ENCODE measurements around the gene NR0B1. TPM values are rescaled to one million over a fixed set of nuclear protein-coding genes. Genes with fewer than 3 reads are reported as not detected.

Gene NR0B1
- total RNA-seq, 2 donors from 2014 or later, result 9.6 to 15.2 TPM

GRCh38 chrX:30259927-30260326, 49.3 kb downstream of the NR0B1 start:
- H3K9me3 Mint-ChIP-seq, result peaks cover 34% of the 10 kb centered on the region
- H3K9ac ChIP-seq (ENCODE audit: extremely low read depth, low read length, poor library complexity, severe bottlenecking), result no peak overlapping the region
- no peaks in the 10 kb centered on the region for H3K27me3 ChIP-seq (ENCODE audit: control insufficient read depth, insufficient read depth, low read length, poor library complexity, severe bottlenecking)
- WGBS, 2 experiments (ENCODE audit: insufficient coverage in 1 of 2, insufficient read length in 1 of 2), result 100% methylated on average over 1 to 2 of the region's 2 CpGs
- H3K36me3 Mint-ChIP-seq (ENCODE audit: low read depth), result peaks cover 10% of the 10 kb centered on the region
- no peak overlapping the region for H3K4me3 Mint-ChIP-seq
- no peaks in the 10 kb centered on the region for H3K4me1 ChIP-seq (ENCODE audit: control insufficient read depth, insufficient read depth, low read length)
- H3K4me3 ChIP-seq (ENCODE audit: low read length), result no peak overlapping the region
- peaks cover 23% of the 10 kb centered on the region for H3K9me3 ChIP-seq (ENCODE audit: control insufficient read depth, low read length)
- DNase-seq, result no peak
- H3K27me3 Mint-ChIP-seq (ENCODE audit: insufficient read depth), result peaks cover 1% of the 10 kb centered on the region
- H3K4me1 Mint-ChIP-seq, result peaks cover 7% of the 10 kb centered on the region
- no peak overlapping the region for H3K27ac Mint-ChIP-seq
- TF ChIP-seq CTCF (conservative IDR thresholded peaks at IDR 0.05), result no peak
- H3K36me3 ChIP-seq (ENCODE audit: control insufficient read depth, insufficient read depth, low read length), result no peaks in the 10 kb centered on the region
- no peak overlapping the region for H3K27ac ChIP-seq (ENCODE audit: low read depth, low read length)

Other genes starting within 250 kb of the NR0B1 start
- gene MAGEB2, start 93.8 kb downstream of the NR0B1 start, total RNA-seq, result not detected
- gene MAGEB3, start 78.7 kb downstream of the NR0B1 start, total RNA-seq, result not detected
- not detected for gene MAGEB4, start 67.4 kb downstream of the NR0B1 start, total RNA-seq
- gene MAGEB1, start 62.2 kb downstream of the NR0B1 start, total RNA-seq, result under 1 TPM; 0.18 to 0.33 TPM

Measured in endodermal cell (in vitro differentiated cells).